ENCODE data around the gene APBB1IP.

GRCh38 chr10:26491276-26491675 lies 53.1 kb downstream of the APBB1IP start:
- no peak for TF ChIP-seq CTCF (conservative IDR thresholded peaks at IDR 0.05; ENCODE audit: low read depth, low read length)
- TF ChIP-seq EZH2phosphoT487 (IDR thresholded peaks at IDR 0.05; ENCODE audit: borderline replicate concordance, low read length) = no peak
- TF ChIP-seq EZH2 (IDR thresholded peaks at IDR 0.05; ENCODE audit: low read length, unreplicated experiment) = no peak

Measured in PC-3 (cell line).